Keratinocyte (primary cell): ENCODE measurements around the gene ZNF180. TPM values are rescaled to one million over a fixed set of nuclear protein-coding genes. Genes with fewer than 3 reads are reported as not detected.
"Not testable (repeated sequence)": the region's sequence is repeated elsewhere in the genome, so short reads cannot be mapped to it uniquely, and the experiment has no call there.

Experiments
- DNase-seq: peaks from one replicate; pipeline ENCODE4 v3.0.0-alpha.2; 2011; ENCODE audit warnings: low read depth, missing footprints, low spot score
- FAIRE-seq: peaks from 2 replicates; lab custom pipeline; 2011; peaks lifted over from hg19 to GRCh38; lab: Jason Lieb, UNC
- H2AFZ ChIP-seq: 2 replicates; pipeline ENCODE4 v1.6.0; 2012; ENCODE audit warnings: low read length, control low read depth, inconsistent platforms; ENCODE audit not compliant: control insufficient read depth
- H3K27ac ChIP-seq: 2 replicates; pipeline ENCODE4 v1.5.1; 2011; ENCODE audit warnings: low read length; ENCODE audit not compliant: control insufficient read depth, insufficient read depth
- H3K27me3 ChIP-seq: 3 replicates; pipeline ENCODE4 v1.6.0; 2011; ENCODE audit warnings: low read length; ENCODE audit not compliant: control insufficient read depth, insufficient read depth; ENCODE audit errors: extremely low read depth
- H3K36me3 ChIP-seq, 2 experiments: 2 replicates in 1 of 2; 3 replicates in 1 of 2; pipeline ENCODE4 v1.5.1; 2011; ENCODE audit warnings: low read length in 2 of 2, mild to moderate bottlenecking in 1 of 2; ENCODE audit not compliant: control insufficient read depth in 2 of 2, insufficient read depth in 2 of 2; ENCODE audit errors: extremely low read depth in 1 of 2
- H3K4me1 ChIP-seq: 3 replicates; pipeline ENCODE4 v1.5.1; 2011; ENCODE audit warnings: low read length; ENCODE audit not compliant: control insufficient read depth, insufficient read depth; ENCODE audit errors: extremely low read depth
- H3K4me2 ChIP-seq: 3 replicates; pipeline ENCODE4 v1.6.0; 2011; ENCODE audit warnings: low read depth, low read length; ENCODE audit not compliant: control insufficient read depth, insufficient read depth; ENCODE audit errors: extremely low read depth
- H3K4me3 ChIP-seq, 3 experiments: fragments of 200-600 bp in 1 of 3; sonication (generic) in 1 of 3; 2 replicates in 2 of 3; 3 replicates in 1 of 3; pipeline ENCODE4 v1.5.1; 2011 to 2016; ENCODE audit warnings: low read length in 3 of 3, mild to moderate bottlenecking in 3 of 3, control low read depth in 2 of 3, inconsistent platforms in 1 of 3, low read depth in 1 of 3, mixed read lengths in 1 of 3, mixed run types in 1 of 3, moderate library complexity in 1 of 3; ENCODE audit not compliant: control insufficient read depth in 2 of 3, insufficient read depth in 2 of 3; ENCODE audit errors: extremely low read depth in 1 of 3
- H3K79me2 ChIP-seq: 2 replicates; pipeline ENCODE4 v1.6.0; 2012; ENCODE audit warnings: low read length; ENCODE audit not compliant: control insufficient read depth, insufficient read depth
- H3K9ac ChIP-seq: 3 replicates; pipeline ENCODE4 v1.6.0; 2011; ENCODE audit warnings: low read length; ENCODE audit not compliant: control insufficient read depth, insufficient read depth; ENCODE audit errors: extremely low read depth
- H3K9me1 ChIP-seq: 3 replicates; pipeline ENCODE4 v1.6.0; 2011; ENCODE audit warnings: low read length; ENCODE audit not compliant: control insufficient read depth, insufficient read depth; ENCODE audit errors: extremely low read depth
- H3K9me3 ChIP-seq: 2 replicates; pipeline ENCODE4 v1.5.1; 2012; ENCODE audit warnings: low read depth, low read length; ENCODE audit not compliant: control insufficient read depth
- H4K20me1 ChIP-seq: 3 replicates; pipeline ENCODE4 v1.6.0; 2011; ENCODE audit warnings: low read length; ENCODE audit not compliant: control insufficient read depth, insufficient read depth; ENCODE audit errors: extremely low read depth
- EZH2 ChIP-seq: IDR thresholded peaks from one replicate; pipeline ENCODE4 v1.6.1; 2012; ENCODE audit warnings: inconsistent platforms, mild to moderate bottlenecking, low read length, moderate library complexity
- dilution Hi-C: fragments of 300-500 bp; cut with MboI; formaldehyde crosslinking; loops from one replicate; pipeline ENCODE4 v1.7.0; 2020; ENCODE audit warnings: low sequenced_read_pairs; ENCODE audit not compliant: extremely low pct_ligation_motif_present
- polyA plus RNA-seq, 5 experiments: library from polyadenylated mRNA; depleted of rRNA in 3 of 5; stranded (reverse) in 3 of 5; stranded (forward) in 1 of 5; unstranded in 1 of 5; fragments of >200 nt; gene quantifications; 1 replicate in 1 of 5; 2 replicates in 3 of 5; 3 replicates in 1 of 5; pipeline versions ENCODE4 v1.2.1 to v1.2.3, GENCODE V29; 2011 to 2012; ENCODE audit warnings: missing spikeins in 2 of 5, low read depth in 1 of 5, low replicate concordance in 1 of 5
- TF ChIP-seq, protein P1 (sequence below), 3 experiments: IDR thresholded peaks in 1 of 3; conservative IDR thresholded peaks in 1 of 3; optimal IDR thresholded peaks in 1 of 3; 2 replicates in 2 of 3; 3 replicates in 1 of 3; pipeline versions ENCODE3 to v1.5.1; 2011; ENCODE audit warnings: low read length in 3 of 3, mild to moderate bottlenecking in 3 of 3, moderate library complexity in 2 of 3, control low read depth in 1 of 3, inconsistent platforms in 1 of 3; ENCODE audit not compliant: insufficient read depth in 2 of 3; ENCODE audit errors: extremely low read depth in 1 of 3

ZNF180 gene
- polyA plus RNA-seq, 1 donor (not counting 4 experiments of a cell fraction or from before 2014, with no cell fraction given): 2.6 TPM

DNA sequence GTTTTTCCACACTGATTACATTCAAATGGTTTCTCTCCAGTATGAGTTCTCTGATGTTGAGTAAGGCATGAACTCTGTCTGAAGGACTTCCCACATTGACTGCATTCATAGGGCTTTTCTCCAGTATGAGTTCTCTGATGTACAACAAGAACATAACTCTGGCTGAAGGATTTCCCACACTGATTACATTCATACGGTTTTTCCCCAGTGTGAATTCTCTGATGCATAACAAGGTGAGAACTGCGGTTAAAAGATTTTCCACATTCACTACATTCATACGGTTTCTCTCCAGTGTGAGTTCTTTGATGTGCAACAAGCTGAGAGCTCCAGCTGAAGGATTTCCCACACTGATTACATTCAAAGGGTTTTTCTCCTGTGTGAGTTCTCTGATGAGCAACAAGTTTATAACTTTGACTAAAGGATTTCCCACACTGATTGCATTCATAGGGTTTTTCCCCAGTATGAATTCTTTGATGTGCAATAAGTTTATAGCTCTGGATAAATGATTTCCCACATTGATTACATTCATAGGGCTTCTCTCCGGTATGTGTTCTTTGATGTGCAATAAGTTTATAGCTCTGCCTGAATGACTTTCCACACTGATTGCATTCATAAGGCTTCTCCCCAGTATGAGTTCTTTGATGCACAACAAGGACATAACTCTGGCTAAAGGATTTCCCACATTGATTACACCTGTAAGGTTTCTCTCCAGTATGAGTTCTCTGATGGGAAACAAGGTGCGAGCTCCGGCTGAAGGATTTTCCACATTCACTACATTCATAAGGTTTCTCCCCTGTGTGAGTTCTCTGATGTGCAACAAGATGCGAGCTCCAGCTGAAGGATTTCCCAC lies 23.5 kb downstream of the ZNF180 start:
- Histone ChIP-seq H3K9ac (no peak overlapping the region), H4K20me1 (no peaks in the 10 kb centered on the region), H3K79me2 (no peaks in the 10 kb centered on the region), H3K27ac (no peak overlapping the region), H3K4me3 (no peak overlapping the region), H3K9me3 (peaks cover 59% of the 10 kb centered on the region), H3K9me1 (no peaks in the 10 kb centered on the region), H3K36me3 (peaks cover 7 to 22% of the 10 kb centered on the region in 2 experiments), H2AFZ (no peak overlapping the region), H3K4me2 (no peak overlapping the region), H3K4me1 (no peaks in the 10 kb centered on the region), H3K27me3 (no peaks in the 10 kb centered on the region)
- dilution Hi-C loops: no loop called here
- TF ChIP-seq, protein P1, sequence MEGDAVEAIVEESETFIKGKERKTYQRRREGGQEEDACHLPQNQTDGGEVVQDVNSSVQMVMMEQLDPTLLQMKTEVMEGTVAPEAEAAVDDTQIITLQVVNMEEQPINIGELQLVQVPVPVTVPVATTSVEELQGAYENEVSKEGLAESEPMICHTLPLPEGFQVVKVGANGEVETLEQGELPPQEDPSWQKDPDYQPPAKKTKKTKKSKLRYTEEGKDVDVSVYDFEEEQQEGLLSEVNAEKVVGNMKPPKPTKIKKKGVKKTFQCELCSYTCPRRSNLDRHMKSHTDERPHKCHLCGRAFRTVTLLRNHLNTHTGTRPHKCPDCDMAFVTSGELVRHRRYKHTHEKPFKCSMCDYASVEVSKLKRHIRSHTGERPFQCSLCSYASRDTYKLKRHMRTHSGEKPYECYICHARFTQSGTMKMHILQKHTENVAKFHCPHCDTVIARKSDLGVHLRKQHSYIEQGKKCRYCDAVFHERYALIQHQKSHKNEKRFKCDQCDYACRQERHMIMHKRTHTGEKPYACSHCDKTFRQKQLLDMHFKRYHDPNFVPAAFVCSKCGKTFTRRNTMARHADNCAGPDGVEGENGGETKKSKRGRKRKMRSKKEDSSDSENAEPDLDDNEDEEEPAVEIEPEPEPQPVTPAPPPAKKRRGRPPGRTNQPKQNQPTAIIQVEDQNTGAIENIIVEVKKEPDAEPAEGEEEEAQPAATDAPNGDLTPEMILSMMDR (optimal IDR thresholded peaks at IDR 0.05 in 1 of 3, IDR thresholded peaks at IDR 0.05 in 1 of 3, conservative IDR thresholded peaks at IDR 0.05 in 1 of 3; ENCODE audit: extremely low read depth in 1 of 3, insufficient read depth in 2 of 3, low read length in 3 of 3): no peak
- no peak for TF ChIP-seq EZH2
- FAIRE-seq (peak; percentile 52), DNase-seq (no peak)

DNA sequence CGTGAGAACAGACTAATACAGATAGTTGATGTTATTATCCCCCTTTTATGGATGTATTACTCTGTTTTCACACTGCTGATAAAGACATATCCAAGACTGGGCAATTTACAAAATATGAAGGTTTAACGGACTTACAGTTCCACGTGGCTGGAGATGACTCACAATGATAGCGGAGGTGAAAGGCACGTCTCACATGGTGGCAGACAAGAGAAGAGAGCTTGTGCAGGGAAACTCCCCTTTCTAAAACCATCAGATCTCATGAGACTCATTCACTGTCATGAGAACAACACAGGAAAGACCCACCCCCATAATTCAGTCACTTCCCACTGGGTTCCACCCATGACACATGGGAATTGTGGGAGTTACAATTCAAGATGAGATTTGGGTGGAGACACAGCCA lies 31.6 kb downstream of the ZNF180 start:
- FAIRE-seq, H3K9ac ChIP-seq, H2AFZ ChIP-seq, H3K4me2 ChIP-seq, dilution Hi-C loops, H3K9me1 ChIP-seq, H3K4me3 ChIP-seq, H4K20me1 ChIP-seq, H3K27ac ChIP-seq, H3K79me2 ChIP-seq, H3K27me3 ChIP-seq, H3K4me1 ChIP-seq, DNase-seq, H3K36me3 ChIP-seq: not testable (repeated sequence)
- H3K9me3 ChIP-seq: peaks cover 12% of the 10 kb centered on the region

DNA sequence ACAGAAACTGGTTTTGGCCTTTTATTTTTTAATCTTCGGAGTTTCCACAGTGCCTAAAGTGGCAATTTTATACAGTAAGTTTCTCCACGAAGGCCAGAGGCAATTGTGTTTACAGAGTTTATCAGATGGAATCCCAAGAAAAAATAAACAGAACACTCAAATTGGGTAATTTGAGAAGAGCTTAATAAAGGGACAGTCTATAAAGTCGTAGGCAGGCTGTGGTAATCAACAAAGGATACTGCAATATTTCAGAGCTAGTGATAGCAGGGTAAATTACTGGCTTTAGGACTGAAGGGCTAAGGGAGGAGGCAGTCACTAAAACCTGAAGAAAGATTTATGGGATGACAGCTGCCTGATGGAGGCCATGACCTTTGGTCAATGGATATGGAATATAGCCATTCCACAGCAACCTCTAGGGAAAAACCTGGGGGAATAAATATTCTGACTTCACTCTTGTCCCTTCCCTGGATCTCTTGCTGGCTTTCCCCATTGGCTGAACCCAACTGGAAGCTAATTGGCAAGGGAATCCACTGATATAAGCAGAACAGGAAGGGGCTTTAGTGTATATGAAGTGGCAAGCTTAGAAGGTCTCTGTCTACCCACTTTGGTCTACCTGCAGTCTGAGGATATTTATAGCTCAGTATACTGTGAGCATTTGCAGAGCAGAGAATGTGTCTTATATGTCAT lies 37.6 kb downstream of the ZNF180 start:
- H3K9me1 ChIP-seq, H3K9me3 ChIP-seq, H3K27ac ChIP-seq, FAIRE-seq, dilution Hi-C loops, H3K36me3 ChIP-seq, H3K27me3 ChIP-seq, H3K9ac ChIP-seq, H4K20me1 ChIP-seq, H3K79me2 ChIP-seq, H3K4me1 ChIP-seq, H3K4me2 ChIP-seq, H2AFZ ChIP-seq, DNase-seq, H3K4me3 ChIP-seq: not testable (repeated sequence)

GRCh38 chr19:44456016-44456415 lies 44.3 kb downstream of the ZNF180 start:
- H2AFZ ChIP-seq, dilution Hi-C loops, DNase-seq, H3K4me3 ChIP-seq, H3K79me2 ChIP-seq, H3K9ac ChIP-seq, H3K9me3 ChIP-seq, H3K36me3 ChIP-seq, FAIRE-seq, H3K27ac ChIP-seq, H3K9me1 ChIP-seq, H3K4me1 ChIP-seq, H4K20me1 ChIP-seq, H3K27me3 ChIP-seq, H3K4me2 ChIP-seq: not testable (repeated sequence)
